GM21447 (cell line): ENCODE measurements around the gene ATP11C.
A peak's percentile ranks its signal among the peaks of the same experiment; 100 is the strongest.
"Not testable (repeated sequence)": the region's sequence is repeated elsewhere in the genome, so short reads cannot be mapped to it uniquely, and the experiment has no call there.

ENCODE experiments used
- ATAC-seq: cut with Tn5 transposase; IDR thresholded peaks from one replicate; pipeline ENCODE4 v1.9.1; 2021; ENCODE audit not compliant: unreplicated experiment

ATP11C gene

DNA sequence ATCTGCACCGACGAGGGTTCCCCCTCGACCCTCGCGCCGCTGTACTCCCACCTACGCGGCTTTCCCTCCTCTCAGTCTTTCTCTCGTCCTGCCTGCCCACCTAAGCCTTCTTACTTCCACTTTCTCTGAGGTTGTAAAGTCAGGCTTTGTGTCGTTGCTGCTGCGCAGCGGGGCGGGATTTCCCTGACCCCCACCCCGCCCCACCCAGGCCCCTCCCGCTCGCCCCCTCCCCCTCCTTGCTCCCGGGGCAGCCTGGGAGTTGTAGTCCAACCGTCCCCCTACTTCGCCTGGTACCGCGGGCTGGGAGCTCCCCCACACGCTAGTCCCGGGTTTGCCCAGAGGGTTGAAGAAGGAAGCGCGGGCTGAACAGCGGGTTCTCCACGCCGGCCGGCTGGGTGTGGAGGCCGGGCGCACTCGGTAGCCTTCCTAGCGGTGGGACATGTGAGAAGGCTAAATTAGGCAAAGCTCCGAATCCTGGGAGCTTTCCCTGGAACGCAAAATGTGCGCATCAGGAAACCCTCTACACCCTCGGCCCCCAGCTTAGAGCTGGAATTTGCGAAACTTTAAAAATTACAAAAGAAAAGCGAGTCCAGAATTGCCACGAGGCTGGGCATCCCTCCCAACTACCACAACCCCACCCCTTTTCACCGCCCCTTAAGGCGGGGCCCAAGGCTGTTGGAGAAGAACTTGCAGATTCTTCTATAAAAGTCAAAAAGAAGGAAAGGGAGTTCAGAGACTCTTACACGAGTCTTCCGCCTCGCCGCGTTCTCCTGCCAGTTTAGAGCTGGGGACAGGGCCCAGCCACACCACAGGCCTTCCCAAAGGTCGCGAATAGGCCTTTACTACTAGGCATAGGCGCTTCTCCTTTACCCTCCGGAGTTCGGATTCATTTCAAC is at the start of gene ATP11C:
TSS of gene ATP11C (minus strand) at position 153 of the 896 bp plus-strand sequence. CDS start 1,011 bp downstream, outside the sequence.
- ATAC-seq, result peak; percentile 79

DNA sequence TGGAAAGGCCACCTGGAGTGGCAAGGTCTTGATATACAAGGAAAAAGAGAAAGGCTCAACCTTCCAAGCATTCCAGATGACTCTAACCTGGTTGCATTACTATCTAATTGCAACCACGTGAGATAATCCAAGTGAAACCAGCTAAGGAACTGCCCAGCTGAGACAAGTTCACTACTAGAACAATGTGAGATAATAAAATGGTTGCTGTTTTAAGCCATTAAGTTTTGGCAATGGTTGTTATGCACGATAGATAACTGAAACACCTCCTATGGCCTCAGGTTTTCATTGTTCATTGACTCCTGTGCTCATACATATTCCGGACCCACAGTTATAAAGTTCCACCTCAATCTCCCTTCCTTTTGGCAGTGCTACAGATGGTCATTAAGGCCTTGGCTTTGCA is 41.6 kb upstream of the ATP11C start:
- no peak for ATAC-seq

DNA sequence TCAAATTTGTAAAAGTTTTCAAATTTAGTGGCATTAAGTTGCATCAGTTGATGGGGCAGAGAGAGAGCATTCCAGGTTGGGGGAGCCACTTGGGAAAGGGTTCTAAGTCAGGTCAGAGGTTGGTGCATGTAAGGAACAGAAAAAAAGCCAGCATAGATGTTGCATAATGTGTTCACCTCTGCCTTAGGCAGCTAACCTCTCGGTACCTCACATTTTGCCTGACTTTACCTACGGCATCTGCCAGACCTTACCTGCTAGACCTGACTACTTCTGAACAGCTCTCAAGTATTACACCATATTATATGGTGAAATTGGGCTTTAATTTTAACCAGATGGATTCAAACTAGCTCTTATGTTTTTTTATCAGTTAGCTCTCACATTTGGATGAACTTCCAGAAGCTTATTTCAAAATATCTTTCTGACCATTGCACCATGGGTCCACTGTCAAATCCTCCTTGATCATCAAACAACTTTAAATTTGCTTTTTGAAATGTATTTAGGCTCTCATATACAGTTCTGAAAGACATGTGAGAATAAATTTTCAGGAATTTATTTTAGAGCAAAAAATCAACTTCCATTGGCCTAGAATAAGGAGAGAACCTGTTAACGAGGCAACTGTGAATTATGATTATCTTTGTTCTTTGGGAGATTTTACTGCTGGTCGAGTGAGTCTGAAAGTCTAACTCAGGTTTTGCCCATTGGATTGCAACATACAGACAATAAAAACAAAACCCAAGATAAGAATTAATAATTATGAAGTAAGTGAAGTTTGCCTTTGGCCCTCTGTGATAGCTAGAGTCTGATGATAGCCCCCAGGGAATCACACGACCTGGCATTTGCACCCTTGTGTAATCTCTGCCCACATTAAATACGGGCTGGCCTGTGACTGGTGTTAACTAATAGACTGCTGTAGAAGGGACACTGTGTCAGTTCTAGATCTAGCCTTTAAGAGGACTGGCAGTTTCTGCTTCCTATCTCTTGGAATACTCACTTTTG is 40.1 kb upstream of the ATP11C start:
- ATAC-seq, result no peak

DNA sequence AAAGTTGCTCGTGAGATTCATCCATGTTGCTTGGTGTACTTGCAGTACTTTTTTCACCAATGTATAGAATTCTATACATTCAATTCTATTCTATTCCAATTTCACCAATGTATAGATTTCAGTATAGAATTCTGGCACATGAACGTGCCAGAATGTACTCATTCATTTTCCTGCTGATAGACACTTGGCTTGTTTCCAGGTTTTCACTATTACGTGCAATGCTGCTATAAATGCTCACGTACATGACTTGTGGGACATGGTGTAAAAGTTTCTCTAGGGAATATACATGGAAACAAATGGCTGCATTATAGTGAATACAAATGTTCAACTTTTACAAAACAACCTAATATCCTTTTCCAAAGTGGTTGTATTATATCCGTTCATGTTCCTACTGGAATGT is 39.3 kb upstream of the ATP11C start:
- no peak for ATAC-seq

DNA sequence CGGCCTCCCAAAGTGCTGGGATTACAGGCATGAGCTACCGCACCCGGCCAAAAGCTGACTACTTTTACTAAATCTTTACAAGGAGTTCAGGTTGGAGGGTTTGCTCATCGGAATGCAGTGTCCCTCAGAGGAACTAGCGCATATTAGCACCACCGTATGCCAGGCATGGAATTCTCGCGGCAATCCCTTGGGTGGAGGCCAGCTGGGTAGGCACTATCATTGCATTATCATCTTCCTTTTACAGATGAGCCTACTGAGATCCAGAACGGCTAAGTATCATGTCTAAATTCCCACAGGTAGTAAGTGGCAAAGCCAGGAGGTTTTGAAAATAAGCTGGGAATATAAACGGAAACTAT is 38.5 kb upstream of the ATP11C start:
- no peak for ATAC-seq

DNA sequence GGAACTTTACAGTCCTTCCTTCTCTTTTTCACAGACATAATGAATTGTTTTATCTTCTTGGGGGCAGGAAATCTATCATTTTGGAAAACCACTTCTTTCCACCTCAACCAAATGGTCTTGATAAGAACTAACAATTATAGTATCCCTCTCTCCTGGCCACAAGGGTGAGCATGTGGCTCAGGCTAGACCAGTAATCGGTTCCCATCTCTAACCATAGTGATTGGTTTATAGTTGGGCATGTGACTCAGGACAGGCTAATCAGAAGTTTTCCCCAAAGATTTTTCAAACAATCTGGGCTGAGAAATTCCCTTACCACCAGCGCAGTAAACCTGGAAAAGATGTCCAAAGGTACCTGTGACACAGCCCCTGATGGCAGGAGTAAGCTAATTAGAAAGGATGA is 36.4 kb upstream of the ATP11C start:
- no peak for ATAC-seq

DNA sequence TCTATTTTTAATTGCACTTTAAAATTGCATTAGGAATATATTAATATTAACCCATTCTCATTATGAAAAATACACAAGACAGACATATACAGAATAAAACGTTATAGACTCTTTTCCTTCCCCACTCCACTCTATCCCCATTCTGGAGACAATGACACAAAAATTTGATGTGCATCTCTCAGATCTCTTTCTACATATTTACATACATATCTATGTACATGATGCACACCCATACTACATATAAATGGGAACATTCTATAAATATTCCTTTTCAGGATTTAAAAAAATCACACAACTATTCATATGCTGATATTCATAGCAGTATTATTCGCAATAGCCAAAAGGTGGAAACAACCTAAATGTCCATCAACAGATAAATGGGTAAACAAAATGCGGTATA is 34.9 kb upstream of the ATP11C start:
- no peak for ATAC-seq

DNA sequence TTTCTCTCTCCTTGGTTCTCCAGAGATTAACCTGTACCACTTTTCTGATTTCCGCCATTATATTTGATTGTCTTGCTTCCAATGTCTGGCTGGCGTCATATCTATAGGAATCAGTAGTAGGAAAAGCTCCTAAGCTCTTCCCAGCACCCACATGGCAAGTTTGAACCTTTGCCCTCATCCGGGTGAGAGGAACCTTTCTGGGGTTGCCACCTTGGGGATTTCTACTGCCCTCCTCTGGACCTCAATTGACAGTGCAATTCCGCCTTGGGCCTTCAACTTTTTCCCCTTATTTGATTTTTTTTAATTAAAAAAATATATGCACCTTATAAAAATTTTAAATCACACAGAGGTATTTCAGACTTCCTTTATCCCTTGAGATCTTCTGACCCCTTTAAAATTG is 34.4 kb upstream of the ATP11C start:
- no peak for ATAC-seq

DNA sequence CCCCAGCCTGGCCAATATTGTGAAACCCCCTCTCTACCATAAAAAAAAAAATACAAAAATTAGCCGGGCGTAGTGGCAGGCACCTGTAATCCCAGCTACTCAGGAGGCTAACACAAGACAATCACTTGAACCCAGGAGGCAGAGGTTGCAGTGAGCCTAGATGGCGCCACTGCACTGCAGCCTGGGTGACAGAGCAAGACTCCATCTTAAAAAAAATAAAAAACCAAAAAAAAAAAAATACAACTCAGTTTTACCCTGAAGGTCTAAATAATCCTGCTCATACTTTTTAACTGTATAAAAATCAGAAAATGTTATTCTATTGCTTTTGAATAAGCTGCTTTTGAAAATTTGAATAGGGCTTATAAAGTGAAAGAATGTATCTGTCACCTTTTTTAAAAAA is 33.3 kb upstream of the ATP11C start:
- ATAC-seq, result not testable (repeated sequence)

DNA sequence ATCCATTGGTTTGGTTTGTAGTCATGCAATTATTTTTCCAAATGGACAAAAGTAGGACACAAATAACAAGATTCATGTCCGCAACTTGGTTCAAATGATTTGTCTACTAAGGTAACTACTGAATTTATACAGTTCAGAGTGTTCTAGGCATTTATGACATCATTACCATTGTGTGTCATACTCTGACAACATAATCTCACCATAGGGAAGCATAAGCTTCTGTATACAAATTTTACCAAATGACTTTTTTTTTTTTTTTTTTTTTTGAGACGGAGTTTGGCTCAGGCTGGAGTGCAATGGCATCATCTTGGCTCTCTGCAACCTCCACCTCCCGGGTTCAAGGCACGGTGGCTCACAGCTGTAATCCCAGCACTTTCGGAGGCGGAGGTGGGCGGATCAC is 32.6 kb upstream of the ATP11C start, which contains the start of gene CXorf66:
TSS of gene CXorf66 (minus strand) at position 101 of the 400 bp plus-strand sequence. CDS start at position 76, 25 bp downstream.
- ATAC-seq, result no peak

DNA sequence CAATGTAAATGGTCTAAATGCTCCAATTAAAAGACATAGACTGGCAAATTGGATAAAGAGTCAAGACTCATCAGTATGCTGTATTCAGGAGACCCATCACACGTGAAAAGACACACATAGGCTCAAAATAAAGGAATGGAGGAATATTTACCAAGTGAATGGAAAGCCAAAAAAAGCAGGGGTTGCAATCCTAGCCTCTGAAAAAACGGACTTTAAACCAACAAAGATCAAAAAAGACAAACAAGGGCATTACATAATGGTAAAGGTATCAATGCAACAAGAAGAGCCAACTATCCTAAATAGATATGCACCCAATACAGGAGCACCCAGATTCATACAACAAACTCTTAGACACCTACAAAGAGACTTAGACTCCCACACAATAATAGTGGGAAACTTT is 28.2 kb upstream of the ATP11C start:
- not testable (repeated sequence) for ATAC-seq

DNA sequence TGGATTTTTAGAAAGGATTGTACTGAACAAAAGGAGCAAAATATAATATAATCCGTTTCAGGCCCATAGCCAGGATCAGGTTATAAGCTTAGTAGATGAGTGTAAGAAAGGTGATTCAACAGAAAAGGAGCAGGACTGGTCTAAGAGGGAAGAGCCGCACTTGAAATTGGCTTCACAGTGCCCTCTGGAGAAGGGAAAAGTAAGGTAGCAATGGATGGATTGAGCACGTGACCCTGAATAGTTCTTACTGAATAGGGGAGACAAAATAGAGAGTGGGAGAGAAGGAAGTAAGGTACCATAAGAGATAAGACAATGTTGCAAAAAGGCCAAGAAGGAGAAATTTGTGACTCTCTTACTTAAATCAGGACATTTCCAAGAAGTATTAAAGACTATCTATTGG is 16.9 kb upstream of the ATP11C start:
- no peak for ATAC-seq

DNA sequence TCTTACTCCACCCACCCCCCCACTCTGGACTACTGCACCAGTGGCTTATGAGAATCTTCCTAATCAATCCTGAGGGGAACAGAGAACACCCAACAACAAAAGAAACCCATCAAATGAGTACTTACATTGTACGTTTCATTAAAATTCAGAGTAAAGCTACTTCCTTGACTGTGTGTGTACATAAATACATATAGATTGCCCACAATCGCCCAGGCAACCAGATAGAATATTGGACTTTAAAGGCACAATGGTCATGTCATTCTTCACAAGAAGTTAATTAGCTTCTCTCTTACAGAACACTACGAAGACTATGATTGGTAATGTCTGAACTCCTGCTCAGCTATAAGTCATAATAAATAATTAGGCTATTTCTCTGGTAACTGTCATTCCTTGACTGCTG is 12.2 kb upstream of the ATP11C start:
- no peak for ATAC-seq

DNA sequence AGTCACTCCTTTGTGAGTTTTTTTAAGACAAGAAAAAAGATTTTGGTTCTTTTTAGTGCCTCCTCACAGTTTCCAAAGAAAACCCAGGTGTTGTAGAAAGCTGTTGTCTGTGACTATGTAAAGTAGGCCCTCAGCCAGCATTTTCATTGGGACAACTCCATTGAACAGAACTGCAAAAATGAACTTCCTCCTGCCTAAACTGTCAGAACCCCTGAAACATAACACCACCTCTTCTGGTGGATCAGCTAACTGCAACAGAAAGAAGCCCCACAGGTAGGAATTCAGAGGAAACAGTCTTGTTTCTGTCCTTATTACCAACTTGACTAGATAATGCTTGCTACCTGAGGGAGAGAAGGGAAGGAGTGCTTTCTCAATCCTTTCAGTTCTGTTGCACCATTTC is 3.4 kb upstream of the ATP11C start:
- no peak for ATAC-seq

DNA sequence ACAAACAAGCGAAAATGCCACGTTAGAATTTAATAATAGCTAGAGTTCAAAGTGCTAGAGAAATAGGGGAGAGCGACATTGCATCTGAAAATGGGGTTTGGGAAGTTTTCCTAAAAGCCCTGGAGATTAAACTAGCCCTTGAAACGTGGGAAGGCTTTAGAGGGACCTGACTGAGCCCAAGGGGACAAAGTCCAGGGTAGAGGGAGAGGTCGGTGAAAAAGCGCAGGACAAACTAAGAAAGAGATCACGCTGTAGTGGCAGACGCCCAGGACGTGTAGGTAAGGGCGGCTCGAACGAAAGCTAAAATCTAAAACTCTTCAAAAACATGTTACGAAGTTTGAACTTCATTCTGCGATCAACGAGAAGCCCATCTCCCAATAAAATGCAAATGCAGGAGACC is 1.1 kb upstream of the ATP11C start:
- ATAC-seq, result no peak

DNA sequence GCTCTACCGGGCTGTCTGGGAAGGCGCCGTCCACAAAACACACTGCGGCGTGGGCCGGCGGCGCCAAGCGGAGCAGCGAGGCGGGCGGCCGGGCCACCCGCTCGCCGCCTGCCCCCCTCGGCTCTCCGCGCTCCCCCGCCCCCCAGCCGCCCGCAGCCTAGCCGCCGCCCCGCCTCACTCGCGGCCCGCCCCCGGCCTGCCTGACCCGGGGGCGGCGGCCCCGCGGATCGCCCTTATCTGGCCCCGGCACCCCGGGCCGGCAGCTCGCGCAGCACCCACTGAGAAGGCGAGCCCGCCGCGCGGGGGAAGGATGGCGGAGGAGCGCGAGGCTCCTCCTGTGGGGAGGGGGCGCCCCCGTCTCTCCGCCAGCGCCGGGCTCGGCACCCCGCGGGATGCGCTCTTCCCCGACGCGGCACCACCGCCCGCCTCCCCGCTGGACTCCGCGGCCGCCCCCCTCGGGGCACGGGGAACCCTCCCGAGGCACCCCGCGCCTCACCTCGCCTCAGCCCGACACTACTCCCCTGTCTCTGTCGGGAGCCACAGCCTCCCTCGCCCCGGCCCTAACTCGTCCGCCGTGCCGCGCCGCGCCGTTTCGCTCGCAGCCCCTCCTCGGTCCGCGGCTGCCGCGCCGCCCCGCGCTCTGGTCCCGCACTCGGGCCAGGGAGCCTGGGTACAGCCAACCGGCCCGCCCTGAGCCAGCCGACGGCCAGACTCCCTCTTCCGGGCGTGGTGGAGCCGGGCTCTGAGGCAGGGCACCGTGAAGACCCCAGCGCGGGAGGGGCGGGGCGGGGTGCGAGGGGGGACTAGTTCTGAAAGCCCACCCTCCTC is 566 bp downstream of the ATP11C start:
- ATAC-seq, result peak; percentile 30

DNA sequence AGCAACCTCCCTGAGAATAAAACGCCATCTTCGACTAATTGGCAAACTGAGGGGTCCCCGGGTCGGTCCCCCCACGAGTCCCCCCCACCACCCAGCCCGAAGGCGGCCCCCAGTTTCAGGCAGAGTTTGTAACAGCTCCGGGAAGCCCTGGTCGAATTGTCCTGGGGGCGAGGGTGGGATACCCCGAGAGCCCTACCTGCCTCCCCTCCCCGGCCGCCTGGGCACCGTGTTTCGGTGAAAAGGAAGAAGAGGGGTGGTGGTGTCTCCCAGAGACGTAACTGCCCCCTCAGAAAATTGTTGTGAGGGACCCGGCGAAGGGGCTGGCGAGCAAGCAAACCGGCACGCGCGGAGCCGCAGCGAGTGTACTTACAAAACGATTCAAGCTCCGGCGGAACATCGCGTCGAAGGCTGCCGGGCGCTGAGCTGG is 1.2 kb downstream of the ATP11C start:
- no peak for ATAC-seq

DNA sequence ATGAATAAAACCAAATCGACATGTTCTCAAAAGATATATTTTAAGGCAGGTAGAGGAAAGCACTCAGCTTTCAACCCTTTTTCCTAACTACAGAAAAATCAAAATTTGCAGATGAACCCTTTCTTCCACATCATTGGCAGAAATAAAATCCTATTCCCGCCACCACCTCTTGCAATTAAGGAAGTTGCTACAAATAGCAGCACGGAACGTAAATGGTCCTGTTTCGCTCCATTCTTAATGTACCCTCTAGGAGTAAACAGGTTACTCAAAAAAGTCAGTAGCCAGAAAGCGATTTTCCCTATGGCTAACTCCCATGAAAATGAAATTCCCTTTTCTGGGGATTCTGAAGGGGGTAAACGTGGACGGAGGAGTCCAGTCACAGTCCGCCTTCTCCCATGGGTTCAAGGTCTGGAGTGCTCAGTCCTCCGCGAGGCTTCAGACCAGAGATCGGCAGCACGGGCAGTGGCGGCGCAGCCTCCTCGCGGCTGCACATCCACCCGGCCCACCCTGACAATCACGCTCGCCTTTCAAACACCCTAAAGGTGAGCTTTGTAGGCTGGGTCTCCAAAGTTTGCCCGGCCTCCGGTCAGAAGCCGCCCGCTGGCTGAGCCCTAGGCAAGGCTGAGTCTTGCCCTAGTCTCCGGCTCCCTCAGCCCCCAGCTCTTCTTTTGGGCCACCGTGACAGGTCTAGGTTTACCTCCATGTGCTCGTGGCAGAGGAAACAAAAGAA is 1.8 kb downstream of the ATP11C start:
- no peak for ATAC-seq

DNA sequence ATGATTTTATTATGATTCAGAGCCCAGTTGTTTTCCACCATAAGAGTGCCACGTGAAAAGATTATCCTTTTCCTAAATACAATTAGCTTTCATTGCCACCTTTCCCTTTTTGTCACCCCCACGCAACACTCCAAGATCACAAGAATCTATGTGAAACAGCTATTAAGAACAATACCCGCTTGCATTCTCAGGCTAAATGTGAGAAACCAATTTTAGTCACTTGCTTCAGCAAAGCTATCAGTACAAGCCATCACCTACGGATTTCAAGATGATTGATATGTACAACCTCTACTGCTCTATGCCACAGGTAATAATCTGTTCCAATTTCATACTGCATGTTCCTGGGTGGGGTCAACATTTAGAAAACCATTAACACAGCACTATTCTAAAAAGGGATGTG is 2.5 kb downstream of the ATP11C start:
- ATAC-seq, result no peak

DNA sequence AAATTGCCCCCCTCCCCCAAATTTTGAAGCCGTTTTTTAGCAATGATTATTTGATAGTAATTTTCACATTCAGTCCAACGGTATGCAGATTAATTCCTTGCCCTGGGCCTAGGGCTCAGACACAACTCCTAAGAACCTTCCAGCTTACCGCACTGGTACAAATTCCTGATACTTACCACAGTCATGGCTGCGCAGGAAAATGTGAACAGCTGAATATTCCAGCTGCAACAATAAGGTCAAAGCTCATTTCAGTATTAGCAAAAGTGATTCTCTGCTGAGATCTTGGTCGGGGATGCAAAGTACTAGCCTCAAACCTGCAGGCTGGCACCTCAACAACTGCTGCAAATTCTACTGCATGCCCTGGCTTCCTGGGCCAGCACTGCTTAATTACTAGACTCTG is 3.0 kb downstream of the ATP11C start:
- ATAC-seq, result no peak
